A549 (cell line): ENCODE measurements around the gene NUTM2E.
"Not testable (repeated sequence)": the region's sequence is repeated elsewhere in the genome, so short reads cannot be mapped to it uniquely, and the experiment has no call there.

Experiments
- CBX2 ChIP-seq: fragments of 200-600 bp; sonication (generic); IDR thresholded peaks from 2 replicates; pipeline ENCODE4 v1.6.1; 2016; ENCODE audit warnings: low read depth, mild to moderate bottlenecking, borderline replicate concordance
- CEBPB ChIP-seq, 2 experiments: fragments of >200 bp in 1 of 2; sonication (Bioruptor Twin) in 1 of 2; formaldehyde crosslinking in 1 of 2; IDR thresholded peaks; 2 replicates each; pipeline ENCODE4 v1.6.1; 2012 to 2016
- EP300 ChIP-seq, 2 experiments: fragments of >200 bp; sonication (Bioruptor Twin); formaldehyde crosslinking; IDR thresholded peaks; 2 replicates in 1 of 2; 3 replicates in 1 of 2; pipeline ENCODE4 v1.6.1; 2016 to 2017
- FOSL2 ChIP-seq, 2 experiments: fragments of 450-650 bp in 1 of 2; fragments of >200 bp in 1 of 2; sonication (Bioruptor Twin) in 1 of 2; formaldehyde crosslinking; IDR thresholded peaks; 2 replicates each; pipeline versions ENCODE4 v1.5.0 to v1.6.1; 2016 to 2020; ENCODE audit warnings: mild to moderate bottlenecking in 1 of 2, moderate library complexity in 1 of 2
- JUNB ChIP-seq: fragments of >200 bp; sonication (Bioruptor Twin); formaldehyde crosslinking; IDR thresholded peaks from 2 replicates; pipeline ENCODE4 v1.6.1; 2016
- KDM1A ChIP-seq: fragments of 200-600 bp; sonication (generic); IDR thresholded peaks from 2 replicates; pipeline ENCODE4 v1.6.1; 2016; ENCODE audit warnings: low read depth, mild to moderate bottlenecking
- POLR2A ChIP-seq: IDR thresholded peaks from 2 replicates; pipeline ENCODE4 v1.6.1; 2012; ENCODE audit warnings: mild to moderate bottlenecking, low read length
- ZFP36 ChIP-seq: fragments of 450-650 bp; IDR thresholded peaks from 2 replicates; pipeline ENCODE4 v1.6.1; 2014; ENCODE audit warnings: borderline replicate concordance; ENCODE audit not compliant: partially characterized antibody
- TF ChIP-seq, protein P1 (sequence below): fragments of >200 bp; sonication (Bioruptor Twin); formaldehyde crosslinking; IDR thresholded peaks from 3 replicates; pipeline ENCODE4 v1.5.1; 2016
- TF ChIP-seq, protein P2 (sequence below): fragments of 200-600 bp; sonication (generic); IDR thresholded peaks from 2 replicates; pipeline ENCODE4 v1.6.1; 2016; ENCODE audit warnings: antibody characterized with exemption, mild to moderate bottlenecking, moderate library complexity

DNA sequence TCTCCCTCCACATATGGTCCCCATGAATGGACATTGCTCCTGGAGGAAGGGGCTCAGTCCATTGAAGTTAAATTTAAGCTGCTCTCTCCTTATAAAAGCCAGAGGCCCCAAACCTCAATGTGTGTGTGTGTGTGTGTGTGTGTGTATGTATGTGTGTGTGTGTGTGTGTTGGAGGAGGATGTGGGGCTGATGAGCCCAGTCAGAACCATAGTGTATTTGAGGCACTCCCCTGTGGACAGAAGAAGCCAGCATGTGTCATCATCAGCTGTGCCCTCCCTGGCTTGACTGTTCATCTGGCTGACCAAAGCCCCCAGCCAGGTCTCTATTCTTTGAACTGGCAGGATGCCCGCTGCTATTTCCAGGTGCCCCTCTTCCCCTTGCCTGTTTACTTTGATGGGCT, 35.7 kb downstream of the NUTM2E start:
- not testable (repeated sequence) for TF ChIP-seq POLR2A; FOSL2 (IDR thresholded peaks at IDR 0.05); FOSL2 (CRISPR knock-in tag; IDR thresholded peaks at IDR 0.05); KDM1A; JUNB; CBX2; ZFP36; EP300 (IDR thresholded peaks at IDR 0.05); CEBPB (IDR thresholded peaks at IDR 0.05)
- TF ChIP-seq, protein P1, sequence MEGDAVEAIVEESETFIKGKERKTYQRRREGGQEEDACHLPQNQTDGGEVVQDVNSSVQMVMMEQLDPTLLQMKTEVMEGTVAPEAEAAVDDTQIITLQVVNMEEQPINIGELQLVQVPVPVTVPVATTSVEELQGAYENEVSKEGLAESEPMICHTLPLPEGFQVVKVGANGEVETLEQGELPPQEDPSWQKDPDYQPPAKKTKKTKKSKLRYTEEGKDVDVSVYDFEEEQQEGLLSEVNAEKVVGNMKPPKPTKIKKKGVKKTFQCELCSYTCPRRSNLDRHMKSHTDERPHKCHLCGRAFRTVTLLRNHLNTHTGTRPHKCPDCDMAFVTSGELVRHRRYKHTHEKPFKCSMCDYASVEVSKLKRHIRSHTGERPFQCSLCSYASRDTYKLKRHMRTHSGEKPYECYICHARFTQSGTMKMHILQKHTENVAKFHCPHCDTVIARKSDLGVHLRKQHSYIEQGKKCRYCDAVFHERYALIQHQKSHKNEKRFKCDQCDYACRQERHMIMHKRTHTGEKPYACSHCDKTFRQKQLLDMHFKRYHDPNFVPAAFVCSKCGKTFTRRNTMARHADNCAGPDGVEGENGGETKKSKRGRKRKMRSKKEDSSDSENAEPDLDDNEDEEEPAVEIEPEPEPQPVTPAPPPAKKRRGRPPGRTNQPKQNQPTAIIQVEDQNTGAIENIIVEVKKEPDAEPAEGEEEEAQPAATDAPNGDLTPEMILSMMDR: not testable (repeated sequence)
- TF ChIP-seq, protein P2, sequence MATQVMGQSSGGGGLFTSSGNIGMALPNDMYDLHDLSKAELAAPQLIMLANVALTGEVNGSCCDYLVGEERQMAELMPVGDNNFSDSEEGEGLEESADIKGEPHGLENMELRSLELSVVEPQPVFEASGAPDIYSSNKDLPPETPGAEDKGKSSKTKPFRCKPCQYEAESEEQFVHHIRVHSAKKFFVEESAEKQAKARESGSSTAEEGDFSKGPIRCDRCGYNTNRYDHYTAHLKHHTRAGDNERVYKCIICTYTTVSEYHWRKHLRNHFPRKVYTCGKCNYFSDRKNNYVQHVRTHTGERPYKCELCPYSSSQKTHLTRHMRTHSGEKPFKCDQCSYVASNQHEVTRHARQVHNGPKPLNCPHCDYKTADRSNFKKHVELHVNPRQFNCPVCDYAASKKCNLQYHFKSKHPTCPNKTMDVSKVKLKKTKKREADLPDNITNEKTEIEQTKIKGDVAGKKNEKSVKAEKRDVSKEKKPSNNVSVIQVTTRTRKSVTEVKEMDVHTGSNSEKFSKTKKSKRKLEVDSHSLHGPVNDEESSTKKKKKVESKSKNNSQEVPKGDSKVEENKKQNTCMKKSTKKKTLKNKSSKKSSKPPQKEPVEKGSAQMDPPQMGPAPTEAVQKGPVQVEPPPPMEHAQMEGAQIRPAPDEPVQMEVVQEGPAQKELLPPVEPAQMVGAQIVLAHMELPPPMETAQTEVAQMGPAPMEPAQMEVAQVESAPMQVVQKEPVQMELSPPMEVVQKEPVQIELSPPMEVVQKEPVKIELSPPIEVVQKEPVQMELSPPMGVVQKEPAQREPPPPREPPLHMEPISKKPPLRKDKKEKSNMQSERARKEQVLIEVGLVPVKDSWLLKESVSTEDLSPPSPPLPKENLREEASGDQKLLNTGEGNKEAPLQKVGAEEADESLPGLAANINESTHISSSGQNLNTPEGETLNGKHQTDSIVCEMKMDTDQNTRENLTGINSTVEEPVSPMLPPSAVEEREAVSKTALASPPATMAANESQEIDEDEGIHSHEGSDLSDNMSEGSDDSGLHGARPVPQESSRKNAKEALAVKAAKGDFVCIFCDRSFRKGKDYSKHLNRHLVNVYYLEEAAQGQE: not testable (repeated sequence)
